GM21723 (cell line): ENCODE measurements around the gene KCNT2.

Experiments
- ATAC-seq: cut with Tn5 transposase; IDR thresholded peaks from one replicate; pipeline ENCODE4 v1.9.1; 2021; ENCODE audit warnings: mild to moderate bottlenecking, moderate library complexity; ENCODE audit not compliant: unreplicated experiment

The KCNT2 gene

DNA sequence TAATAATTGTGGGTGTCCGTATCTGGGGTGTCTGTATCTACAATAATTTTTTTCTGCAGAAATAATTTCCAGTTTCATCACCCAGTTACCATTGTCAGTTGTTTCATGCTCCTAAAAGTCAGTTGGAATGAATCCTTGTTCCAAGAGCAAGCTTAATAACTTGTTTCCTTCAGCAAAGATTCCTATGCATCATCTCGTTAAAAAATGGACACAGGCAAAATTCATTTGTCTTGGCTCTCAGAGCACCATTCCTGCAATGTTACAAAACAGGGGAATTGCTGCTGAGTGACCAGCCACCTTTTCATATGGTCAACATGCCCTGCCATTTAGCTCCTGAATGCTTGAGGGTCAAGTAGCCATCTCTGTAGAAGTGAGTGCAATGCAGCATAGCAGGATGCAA is 393.4 kb downstream of the KCNT2 start:
- no peak for ATAC-seq

DNA sequence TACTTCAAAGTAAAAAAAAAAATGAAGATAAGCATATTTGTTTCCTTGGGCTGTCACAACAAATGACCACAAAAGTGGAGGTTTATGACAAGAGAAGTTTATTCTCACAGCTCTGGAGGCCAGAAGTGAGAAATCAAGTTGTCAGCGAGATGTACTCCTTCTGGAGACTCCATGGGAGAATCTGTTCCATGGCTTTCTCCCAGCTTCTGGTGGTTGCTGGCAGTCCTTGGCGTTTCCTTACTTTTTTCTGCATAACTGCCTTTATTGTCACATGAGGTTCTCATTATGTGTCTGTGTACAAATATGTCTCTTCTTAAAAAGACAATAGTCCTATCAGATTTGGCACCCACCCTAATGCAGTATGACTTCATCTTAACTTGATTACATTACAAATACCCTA is 398.3 kb downstream of the KCNT2 start:
- ATAC-seq = no peak

DNA sequence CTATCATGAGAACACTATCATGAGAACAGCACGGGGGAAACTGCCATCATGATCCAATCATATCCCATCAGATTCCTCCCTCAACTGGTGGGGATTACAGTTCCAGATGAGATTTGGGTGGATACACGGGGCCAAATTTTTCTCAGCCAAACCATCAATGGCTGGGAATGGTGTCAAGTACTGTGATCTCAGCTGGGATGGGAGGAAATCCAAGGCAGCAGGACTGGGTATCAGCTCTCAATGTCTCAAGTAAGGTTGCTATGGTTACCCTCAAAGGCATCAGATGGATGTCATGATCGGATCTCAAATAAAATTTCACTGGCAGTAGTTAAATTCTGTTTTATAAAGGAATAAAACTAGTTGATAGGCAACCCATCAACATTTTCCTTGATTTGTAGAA is 399.0 kb downstream of the KCNT2 start:
- no peak for ATAC-seq

DNA sequence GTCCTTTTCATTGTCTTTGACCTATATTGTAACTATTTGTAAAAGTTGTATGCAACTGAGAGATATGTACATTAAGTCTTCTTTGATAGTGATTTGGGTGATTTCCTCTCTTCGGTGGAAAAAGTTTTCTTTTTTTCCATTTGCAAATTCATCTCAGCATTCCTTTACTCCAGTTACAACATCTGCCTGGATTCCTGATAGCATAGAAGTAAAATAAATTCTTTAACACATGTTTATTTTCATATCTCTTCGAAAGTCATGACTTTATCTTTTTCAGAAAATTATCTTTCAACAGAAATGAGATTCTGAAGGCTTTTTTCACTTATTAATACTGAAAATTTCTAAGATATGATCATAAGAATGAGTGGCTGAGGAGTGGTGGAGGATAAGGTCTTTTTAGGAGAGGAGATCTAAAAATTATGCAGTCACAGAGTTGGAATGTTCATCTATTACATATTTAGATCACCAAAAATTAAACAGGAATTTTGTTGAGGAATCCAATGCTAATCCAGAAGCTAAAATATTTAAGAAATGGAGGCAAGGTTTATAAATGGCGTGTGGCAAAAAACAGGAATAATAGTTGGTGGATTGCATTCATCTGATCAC is 400.5 kb downstream of the KCNT2 start:
- no peak for ATAC-seq

DNA sequence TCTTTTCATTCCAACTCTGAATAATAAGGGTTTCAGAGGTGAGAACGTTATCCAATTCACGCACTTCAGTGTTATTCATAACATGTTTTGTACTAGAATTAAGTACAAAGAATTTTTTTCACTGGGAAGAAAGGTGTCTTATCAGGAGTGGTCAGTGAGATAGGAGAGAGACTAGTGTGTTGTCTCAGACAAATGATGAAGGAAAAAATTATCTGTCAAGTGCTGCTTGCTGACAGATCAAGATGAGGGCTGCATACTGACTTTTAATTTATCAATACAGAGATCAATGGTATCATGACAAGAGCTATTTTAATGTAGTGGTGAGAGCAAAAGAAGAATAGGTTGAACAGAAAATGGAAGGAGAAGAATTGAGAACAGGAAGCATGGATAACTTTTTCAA is 402.4 kb downstream of the KCNT2 start:
- no peak for ATAC-seq

DNA sequence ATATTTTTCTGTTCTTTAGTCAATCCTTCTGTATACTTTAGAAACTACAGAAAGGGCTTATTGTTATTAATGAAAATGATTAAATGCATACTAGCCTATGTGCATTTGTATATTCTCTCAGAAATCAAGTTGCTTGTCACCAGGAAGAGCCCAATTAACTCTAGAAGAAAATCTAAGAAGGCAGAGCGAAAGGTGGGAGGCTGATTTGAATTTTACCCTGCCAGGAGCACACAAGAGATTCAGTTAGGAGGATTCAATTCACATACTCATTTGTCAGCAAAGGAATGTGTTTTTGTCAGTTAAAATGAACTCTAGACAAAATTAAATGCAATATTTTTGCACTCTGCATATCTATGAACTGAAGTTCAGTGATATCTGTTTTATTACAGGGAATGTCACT is 411.8 kb downstream of the KCNT2 start:
- no peak for ATAC-seq

DNA sequence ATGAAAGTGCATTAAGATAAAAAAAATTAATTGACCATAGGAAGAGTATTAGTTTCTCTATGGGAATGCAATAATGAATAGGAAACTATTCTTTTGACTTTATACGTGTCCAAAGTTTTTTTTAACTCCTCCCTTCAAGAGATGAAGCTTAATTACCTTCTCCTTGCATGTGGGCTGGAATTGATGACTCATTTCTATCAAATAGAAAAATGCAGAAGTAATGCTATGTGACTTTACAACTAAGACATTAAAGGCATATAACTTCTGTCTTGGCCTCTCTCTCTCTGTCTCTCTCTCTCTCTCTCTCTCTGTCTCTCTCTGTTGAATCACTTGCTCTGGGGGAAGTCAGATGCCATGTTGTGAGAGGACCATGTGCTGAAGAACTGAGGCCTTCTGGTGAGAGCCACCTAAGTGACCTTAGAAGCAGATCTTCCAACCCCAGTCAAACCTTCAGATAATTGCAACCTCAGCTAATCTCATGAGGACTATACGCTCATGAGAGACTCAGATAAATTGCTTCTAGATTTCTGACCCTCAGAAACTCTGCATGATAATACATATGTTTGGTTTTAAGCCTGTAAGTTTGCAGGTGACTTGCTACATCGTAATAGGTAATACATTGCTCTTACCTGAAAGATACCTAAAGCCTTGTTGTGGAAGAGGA is 414.2 kb downstream of the KCNT2 start:
- no peak for ATAC-seq

DNA sequence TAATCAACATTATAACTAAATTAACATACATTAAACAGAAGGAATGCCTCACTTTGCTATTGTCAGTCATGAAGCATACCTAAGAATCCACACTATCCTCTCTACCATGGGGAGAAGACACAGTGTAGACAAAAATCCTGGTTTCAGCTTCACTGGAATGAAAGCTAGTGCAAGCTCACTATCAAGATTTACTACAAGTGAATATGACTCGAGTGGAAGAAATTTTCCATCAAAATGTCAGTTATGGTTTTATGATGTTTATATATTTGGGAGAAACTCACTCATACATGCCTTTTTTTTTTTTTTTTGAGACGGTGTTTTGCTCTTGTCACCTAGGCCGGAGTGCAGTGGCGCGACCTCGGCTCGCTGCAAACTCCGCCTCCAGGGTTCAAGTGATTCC is 424.3 kb downstream of the KCNT2 start:
- no peak for ATAC-seq

DNA sequence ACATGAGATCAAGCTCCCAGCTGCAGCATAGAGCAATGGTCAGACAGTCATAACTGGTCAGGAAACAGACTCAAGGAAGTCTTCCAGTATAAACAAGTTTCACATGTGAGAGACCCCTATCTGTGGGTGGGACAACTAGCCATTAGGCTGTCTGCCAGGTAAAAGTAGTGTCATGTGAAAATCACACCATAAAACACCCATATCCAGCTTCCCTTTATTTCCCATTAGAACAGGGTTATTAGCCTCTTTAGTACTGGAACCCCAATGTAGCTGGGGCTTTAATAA is 426.7 kb downstream of the KCNT2 start:
- ATAC-seq = no peak

DNA sequence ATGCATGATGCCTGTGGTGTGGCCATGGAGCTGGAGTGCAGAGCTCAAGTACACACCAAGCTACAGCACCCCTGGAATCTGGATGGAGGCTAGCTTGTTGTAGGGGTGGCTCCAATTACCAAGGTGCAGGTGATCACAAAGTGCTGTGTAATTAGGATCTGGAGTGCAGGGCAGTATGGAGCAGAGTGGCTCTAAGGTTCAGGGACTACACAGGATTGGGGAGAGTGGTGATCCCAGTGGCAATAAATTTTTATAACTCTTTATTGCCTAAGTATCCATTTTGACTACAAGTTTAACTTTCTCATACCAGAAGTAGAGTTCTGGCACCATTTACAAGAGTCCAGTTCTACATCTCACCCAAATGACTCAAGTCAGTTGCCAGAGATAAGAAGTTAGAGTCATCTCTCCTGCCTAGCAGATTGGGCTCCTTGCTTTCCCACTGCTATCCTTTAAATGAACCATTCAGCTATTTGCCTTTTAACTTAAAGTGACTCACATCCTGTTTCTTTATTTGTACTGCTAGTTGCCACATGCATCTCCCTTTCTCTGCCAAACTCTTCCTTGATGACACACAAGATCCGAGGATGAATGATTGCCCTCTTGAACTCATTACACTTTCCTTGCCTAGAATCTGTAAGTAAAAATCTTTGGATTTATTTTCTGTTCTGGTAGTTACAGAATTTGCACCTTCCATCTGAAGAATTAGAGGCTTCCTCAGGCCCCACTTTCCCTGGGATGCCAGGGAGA is 427.2 kb downstream of the KCNT2 start:
- no peak for ATAC-seq

DNA sequence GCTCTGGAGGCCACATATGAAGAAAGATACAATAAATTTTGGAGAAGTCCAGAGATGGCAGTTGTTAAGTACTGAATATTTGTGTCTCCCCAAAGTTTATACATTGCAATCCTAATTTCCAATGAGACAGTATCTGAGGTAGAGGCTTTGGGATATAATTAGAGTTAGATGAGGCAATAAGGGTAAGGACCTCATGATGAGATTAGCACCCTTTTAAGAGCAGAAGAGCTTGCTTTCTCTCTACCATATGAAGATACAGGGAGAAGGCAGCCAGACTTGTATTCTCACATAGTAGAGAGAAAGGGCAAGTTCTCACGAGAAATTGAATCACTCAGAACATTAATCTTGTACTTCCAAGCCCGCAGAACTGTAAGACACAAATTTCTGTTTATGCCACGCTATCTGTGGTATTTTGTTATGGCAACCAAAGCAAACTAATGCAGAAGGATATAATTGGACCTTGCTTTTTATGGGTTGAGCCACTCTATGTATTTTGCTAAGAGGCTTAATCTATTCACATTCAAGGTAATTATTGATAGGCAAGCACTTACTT is 430.1 kb downstream of the KCNT2 start:
- ATAC-seq = no peak
